Astrocyte of the hippocampus (primary cell): ENCODE results near the gene OTP.

Experiments
- DNase-seq: peaks from one replicate; pipeline ENCODE4 v3.0.0; 2011; ENCODE audit warnings: low read depth, low spot score

OTP gene

DNA sequence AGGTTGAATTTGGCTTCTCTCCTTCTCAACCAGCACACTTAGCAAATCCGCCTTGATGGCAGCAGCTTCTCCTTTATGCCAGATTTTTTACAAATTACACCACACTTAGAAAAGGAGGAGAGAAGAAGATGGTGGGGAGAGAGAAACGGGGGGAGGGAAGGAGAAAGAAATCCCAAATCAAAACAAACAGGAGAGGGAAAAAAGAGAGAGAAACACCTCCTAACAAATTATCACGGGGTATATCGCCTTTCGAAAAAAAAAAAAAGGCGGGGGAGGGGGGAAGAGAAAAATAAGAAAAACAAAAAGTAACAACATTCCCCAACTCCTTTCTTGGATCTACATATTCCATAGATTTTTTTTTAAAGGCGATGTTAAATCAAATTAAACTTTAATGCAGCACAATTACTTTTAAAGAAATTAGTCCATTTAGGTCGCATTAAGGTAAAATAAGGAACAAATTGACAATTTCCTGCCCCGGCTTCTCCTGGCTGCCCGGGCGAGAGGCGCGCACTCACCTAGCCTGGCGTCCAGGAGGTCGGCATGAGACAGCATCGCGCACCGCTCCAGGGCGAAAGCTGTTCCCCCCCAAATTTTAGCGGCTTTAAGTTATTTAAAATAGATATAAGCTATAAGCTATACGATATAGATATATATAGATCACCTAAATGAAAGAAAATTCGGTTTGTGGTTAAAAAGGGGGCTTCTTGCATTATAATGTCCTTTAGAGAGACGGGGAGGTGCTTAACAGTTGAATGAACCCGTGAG lies at the start of gene OTP:
Gene OTP, minus strand, starts transcription at position 716 of the 765 bp plus-strand sequence. Its CDS starts 164 bp downstream, at position 552.
- no peak for DNase-seq

DNA sequence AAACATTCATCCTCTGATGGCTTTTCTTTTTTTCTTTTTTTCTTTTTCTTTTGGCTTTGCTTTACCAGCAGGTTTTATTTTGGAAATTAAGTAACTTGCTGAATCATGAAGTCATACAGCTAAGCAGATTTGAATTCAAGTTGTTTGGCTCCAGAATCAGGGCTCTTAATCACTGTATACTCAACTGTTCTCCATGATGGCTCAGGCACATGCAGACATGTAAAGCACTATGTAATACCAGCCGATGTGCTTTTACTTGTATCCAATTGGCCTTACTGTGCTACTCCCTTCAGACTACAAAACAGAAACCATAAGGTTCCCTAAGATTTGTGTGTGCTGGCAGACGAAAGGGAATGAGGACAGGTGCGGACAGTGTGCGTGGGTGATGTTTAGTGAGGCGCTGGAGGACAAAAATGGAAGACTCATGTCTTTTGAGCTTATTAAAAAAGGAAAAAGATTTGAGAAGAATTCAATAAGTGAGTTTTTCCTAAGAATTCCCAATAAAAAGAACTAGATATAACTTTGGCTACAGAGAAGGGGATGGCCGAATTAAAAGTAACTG lies 44.7 kb upstream of the OTP start:
- no peak for DNase-seq

GRCh38 chr5:77670526-77670925 lies 32.0 kb upstream of the OTP start:
- no peak for DNase-seq

GRCh38 chr5:77669677-77670076 lies 31.2 kb upstream of the OTP start:
- no peak for DNase-seq

DNA sequence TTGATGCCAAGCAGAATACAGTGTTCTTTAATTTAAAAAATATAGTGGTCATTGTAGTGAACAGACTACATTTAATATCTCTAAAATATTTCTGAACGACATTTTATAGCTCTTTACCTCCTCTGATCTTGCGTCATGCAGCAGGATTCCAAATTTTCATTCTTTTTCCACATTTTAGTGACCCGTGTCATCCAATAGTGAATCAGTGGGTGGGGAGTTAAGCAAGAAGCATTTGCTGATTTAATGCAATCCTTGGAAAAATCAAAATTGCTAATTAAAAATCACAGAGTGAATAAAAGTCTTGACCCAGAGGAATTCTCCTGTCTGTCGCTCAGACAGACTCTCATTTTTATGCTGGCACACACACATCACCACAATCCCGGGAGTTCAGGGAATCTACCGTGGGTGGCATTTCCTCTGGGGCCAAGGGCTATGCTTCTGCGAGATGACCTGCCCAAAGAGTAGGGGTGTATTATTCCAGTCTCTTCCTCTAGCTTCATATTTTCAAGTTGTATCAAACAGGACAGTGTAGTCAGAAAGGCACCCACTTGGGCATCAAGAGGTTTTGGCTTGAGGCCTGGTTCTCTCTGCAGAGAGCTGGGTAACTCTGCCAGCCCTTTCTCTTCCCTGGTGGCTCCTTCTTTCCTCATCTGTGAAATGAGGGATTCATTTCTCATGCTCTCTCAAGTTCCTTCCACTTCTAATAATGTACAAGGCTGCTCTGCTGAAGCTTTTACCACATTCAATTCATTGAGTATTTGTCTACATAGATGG lies 24.8 kb upstream of the OTP start:
- no peak for DNase-seq

- no peak for DNase-seq
Measured at GRCh38 chr5:77662635-77663034, 24.1 kb upstream of the OTP start.

DNA sequence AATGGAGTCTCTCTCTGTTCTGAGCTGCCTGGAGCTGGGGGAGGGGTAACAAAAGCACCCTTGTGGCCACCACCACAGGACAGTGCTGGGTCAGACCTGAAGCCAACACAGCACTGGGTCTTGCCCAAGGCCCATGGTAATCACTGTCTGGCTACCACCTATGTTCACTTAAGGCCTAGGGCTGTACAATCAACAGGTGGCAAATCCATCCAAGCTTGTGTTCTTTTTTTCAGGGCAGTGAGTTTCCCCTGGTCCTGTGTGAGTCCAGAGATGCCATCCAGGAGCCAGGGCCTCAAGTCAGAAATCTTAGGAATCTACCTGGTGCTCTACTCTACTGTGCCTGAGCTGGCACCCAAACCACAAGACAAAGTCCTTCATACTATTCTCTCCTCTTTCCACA lies 20.1 kb upstream of the OTP start:
- DNase-seq, result no peak

DNA sequence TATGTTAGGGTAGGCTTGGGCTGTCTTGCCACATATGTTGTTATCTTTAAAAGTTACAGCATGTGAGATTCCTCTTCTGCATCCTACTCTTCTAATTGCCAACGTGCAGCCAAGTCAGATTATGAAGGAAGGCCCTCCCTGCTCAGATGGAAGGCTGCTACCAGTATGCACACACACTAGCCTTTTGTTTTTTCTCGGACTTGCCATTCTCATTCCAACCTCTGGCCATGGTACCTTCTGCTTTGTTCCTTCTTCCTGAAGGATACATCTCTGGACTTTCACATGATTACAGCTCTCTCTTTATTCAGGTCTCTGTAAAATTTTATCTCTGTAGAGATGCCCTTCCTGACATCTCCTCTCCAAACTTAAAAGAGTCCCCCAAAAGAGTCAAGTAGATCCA lies 12.8 kb upstream of the OTP start:
- no peak for DNase-seq

GRCh38 chr5:77650686-77651085 lies 12.2 kb upstream of the OTP start:
- DNase-seq, result no peak

DNA sequence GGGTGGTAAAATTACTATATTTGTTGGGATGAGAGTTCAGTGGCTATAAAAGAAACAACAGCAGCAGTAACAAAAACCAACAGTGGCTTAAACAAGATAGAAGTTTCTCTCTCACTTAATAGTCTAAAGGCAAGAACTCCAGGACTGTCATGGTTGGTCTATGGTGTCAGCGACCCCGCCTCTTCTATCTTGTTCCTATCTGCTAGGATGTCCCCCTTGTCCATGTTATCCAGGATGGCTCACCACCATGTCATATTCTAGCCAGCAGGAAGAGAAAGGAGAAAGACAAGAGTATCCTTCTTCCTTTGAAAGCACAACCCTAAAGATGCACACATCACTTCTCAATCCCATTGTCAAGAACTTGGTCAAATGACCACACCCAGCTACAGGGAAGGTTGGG lies 11.3 kb upstream of the OTP start:
- no peak for DNase-seq

DNA sequence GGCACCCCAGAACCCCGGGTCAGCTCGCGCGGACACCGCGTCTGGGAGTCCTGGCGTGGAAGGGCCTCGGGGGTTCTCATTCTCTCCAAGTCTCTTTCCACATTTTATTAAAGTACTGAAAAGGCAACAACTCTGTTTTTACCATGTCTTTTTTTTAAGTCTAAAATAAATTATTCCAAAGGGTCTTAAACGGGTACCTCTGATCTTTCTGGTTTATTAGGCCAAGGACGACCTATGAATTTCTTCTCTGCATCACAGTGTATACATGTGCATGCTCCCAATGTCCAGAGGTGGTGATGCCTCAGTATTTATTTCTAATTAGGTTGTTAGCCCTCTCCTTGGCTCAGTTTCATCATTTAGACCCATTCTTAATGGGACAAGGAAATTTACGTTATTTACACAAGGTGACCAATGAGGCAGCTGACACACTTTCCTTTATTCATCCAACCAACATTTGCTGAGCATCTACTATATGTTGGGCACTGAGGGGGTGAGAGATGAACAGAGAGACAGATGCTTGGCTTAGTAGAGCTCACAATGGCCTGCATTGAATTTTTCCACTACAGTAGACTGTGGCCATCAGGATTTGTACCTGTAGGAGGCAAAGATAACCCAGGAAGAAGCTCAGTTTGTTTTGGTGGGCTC lies 7.6 kb upstream of the OTP start:
- DNase-seq, result no peak

DNA sequence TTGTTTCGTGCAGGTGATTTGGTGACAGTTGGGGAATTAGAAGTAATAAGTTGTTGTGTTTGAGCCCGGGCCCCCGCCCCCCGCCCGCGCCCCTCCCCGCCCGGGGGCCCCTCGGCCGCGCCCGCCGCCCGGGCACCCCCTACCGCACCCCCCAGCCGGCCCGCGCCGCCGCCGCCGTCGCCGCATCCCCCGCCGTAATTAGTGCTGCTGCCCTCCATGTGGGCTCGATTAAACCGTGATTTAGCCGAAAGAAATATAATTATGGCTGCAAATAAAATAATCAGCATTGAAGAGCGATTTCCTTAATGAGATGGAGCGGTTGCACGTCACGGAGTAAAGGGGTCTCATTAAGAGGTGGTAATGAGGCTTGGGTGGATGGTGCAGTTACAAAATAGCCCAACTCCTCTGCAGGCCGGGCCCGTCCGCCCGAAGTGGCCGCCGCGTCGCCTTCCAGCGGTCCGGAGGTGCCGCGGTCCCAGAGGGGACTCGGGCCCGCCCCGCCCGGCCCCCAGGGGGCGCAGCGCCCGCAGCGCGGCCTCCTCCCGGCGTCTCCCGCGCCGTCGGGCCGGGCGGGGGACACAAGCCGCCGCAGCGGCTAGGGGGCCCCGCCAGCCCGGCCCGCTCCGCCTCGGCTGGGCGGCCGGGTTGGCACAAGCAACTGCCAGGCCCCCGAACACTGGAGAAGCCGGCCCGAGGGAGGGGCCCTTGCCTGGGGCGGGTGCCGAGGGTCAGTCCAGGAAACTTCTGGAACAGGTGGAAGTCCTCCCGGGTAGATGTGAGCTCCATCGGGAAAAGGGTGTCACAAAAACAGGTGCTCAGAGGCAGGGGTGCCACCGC lies 6.9 kb upstream of the OTP start:
- DNase-seq, result peak; percentile 66

- DNase-seq, result no peak
Measured at GRCh38 chr5:77644371-77645157, 6.1 kb upstream of the OTP start.

GRCh38 chr5:77643654-77644370 lies 5.3 kb upstream of the OTP start:
- no peak for DNase-seq

- no peak for DNase-seq
Measured at GRCh38 chr5:77642738-77643653, 4.5 kb upstream of the OTP start.

GRCh38 chr5:77641963-77642737 lies 3.6 kb upstream of the OTP start:
- DNase-seq, result no peak

DNA sequence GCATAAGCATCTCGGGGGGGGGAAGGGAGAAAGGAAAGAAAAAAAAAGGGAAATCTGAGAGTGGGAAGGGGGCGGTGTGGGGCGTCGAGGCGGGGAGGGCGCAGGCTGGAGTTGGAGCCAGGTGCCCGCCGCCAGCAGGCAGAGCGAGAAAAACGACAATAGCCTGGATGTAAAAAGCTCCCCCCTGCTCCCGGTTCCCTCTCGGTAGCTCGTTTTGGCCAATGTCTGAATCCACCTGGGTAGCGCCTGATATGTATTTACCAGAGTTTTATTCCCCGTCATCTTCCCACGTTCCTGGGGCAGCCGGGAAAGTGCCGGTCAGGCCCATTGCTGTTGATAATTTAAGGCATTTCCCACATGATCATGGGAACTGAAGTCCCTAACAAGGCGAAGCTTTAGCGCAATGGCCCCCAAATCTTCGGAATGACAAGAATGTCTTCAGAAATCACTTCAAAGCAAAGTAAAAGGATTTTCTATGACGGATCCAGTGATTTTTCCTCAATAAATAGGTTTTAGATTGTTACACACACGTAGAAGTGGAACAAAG lies 3.0 kb upstream of the OTP start:
- DNase-seq, result no peak
